SK-N-SH (cell line): ENCODE measurements around the gene WNT9B. TPM values are rescaled to one million over a fixed set of nuclear protein-coding genes. Genes with fewer than 3 reads are reported as not detected.

ENCODE experiments used
- CTCF ChIA-PET: fragments of 300-600, 350-600 bp; formaldehyde crosslinking; extraction: SDS; loops from one replicate; lab custom pipeline; 2021; lab: Yijun Ruan, JAX
- POLR2A ChIA-PET: fragments of 350-600 bp; sonication (Branson Sonifier 250); formaldehyde crosslinking; extraction: SDS; loops from one replicate; lab custom pipeline; 2020; ENCODE audit warnings: antibody characterized with exemption, inconsistent platforms; lab: Yijun Ruan, JAX
- DNase-seq: peaks from one replicate; pipeline ENCODE4 v3.0.0; 2012
- H2AFZ ChIP-seq: fragments of 200-600 bp; sonication (generic); 2 replicates; pipeline ENCODE4 v1.8.1; 2016; ENCODE audit warnings: antibody characterized with exemption, mild to moderate bottlenecking, low read depth
- H3F3A ChIP-seq: fragments of 200-600 bp; sonication (generic); replicated peaks from 2 replicates; pipeline ENCODE3; 2016; ENCODE audit warnings: antibody characterized with exemption, mild to moderate bottlenecking; ENCODE audit not compliant: insufficient read depth
- H3K27ac ChIP-seq, 2 experiments: fragments of 200-500 bp in 1 of 2; fragments of 200-600 bp in 1 of 2; sonication (Bioruptor generic) in 1 of 2; sonication (generic), shearing (Covaris generic) in 1 of 2; 2 replicates each; pipeline versions ENCODE4 v1.5.1 to v1.6.1; 2014 to 2016; ENCODE audit warnings: low read depth in 2 of 2, inconsistent platforms in 1 of 2, low read length in 1 of 2, mild to moderate bottlenecking in 1 of 2, mixed read lengths in 1 of 2
- H3K27me3 ChIP-seq: fragments of 200-600 bp; sonication (generic), shearing (Covaris generic); 2 replicates; pipeline ENCODE4 v1.6.1; 2016; ENCODE audit warnings: mixed run types; ENCODE audit not compliant: insufficient read depth
- H3K36me3 ChIP-seq, 2 experiments: fragments of 200-500 bp in 1 of 2; fragments of 200-600 bp in 1 of 2; sonication (Bioruptor generic) in 1 of 2; sonication (generic) in 1 of 2; replicated peaks in 1 of 2; 2 replicates each; pipeline versions ENCODE3 to v1.5.1; 2014 to 2016; ENCODE audit warnings: low read length in 1 of 2, mild to moderate bottlenecking in 1 of 2; ENCODE audit not compliant: insufficient read depth in 2 of 2, control insufficient read depth in 1 of 2
- H3K4me1 ChIP-seq, 2 experiments: fragments of 200-500 bp in 1 of 2; fragments of 200-600 bp in 1 of 2; sonication (Bioruptor generic) in 1 of 2; sonication (generic), shearing (Covaris generic) in 1 of 2; 2 replicates each; pipeline versions ENCODE4 v1.5.1 to v1.6.1; 2014 to 2016; ENCODE audit warnings: low read depth in 1 of 2, low read length in 1 of 2, mixed run types in 1 of 2; ENCODE audit not compliant: insufficient read depth in 2 of 2, control insufficient read depth in 1 of 2
- H3K4me2 ChIP-seq: fragments of 200-600 bp; sonication (generic), shearing (Covaris generic); 2 replicates; pipeline ENCODE4 v1.6.1; 2017; ENCODE audit warnings: mixed run types
- H3K4me3 ChIP-seq, 2 experiments: fragments of 200-500 bp in 1 of 2; fragments of 200-600 bp in 1 of 2; sonication (Bioruptor generic) in 1 of 2; sonication (generic), shearing (Covaris generic) in 1 of 2; 2 replicates each; pipeline versions ENCODE4 v1.5.1 to v1.8.1; 2014 to 2016; ENCODE audit warnings: low read depth in 2 of 2, inconsistent platforms in 1 of 2, low read length in 1 of 2, mild to moderate bottlenecking in 1 of 2, mixed read lengths in 1 of 2, moderate library complexity in 1 of 2
- H3K79me2 ChIP-seq: fragments of 200-600 bp; sonication (generic); 2 replicates; pipeline ENCODE4 v1.8.1; 2017; ENCODE audit warnings: mild to moderate bottlenecking; ENCODE audit not compliant: insufficient read depth
- H3K9ac ChIP-seq: fragments of 200-600 bp; sonication (generic); 2 replicates; pipeline ENCODE4 v1.6.1; 2017; ENCODE audit warnings: mixed run types
- H3K9me2 ChIP-seq: fragments of 200-600 bp; sonication (generic); 2 replicates; pipeline ENCODE4 v1.6.1; 2017; ENCODE audit warnings: mixed run types
- H3K9me3 ChIP-seq: fragments of 200-600 bp; sonication (generic); 2 replicates; pipeline ENCODE4 v1.6.1; 2017; ENCODE audit warnings: mixed run types, mild to moderate bottlenecking, moderate library complexity
- H4K20me1 ChIP-seq: fragments of 200-600 bp; sonication (generic); 2 replicates; pipeline ENCODE4 v1.6.1; 2017; ENCODE audit warnings: mild to moderate bottlenecking, mixed run types; ENCODE audit not compliant: insufficient read depth
- CHD2 ChIP-seq: fragments of 150-350 bp; IDR thresholded peaks from 2 replicates; pipeline ENCODE4 v1.6.1; 2018; ENCODE audit warnings: low read length; ENCODE audit not compliant: partially characterized antibody
- EP300 ChIP-seq, 2 experiments: IDR thresholded peaks; 2 replicates each; pipeline versions ENCODE4 v1.4.0 to v1.6.1; 2012; ENCODE audit warnings: borderline replicate concordance in 1 of 2, low read depth in 1 of 2, low read length in 1 of 2
- FOXJ3 ChIP-seq: sonication (generic); formaldehyde crosslinking; IDR thresholded peaks from 2 replicates; pipeline ENCODE4 v1.5.1; 2020; ENCODE audit warnings: mild to moderate bottlenecking, missing genetic modification reagents
- FOXM1 ChIP-seq: IDR thresholded peaks from 2 replicates; pipeline ENCODE4 v1.4.0; 2012; ENCODE audit warnings: low read depth, mild to moderate bottlenecking
- GABPA ChIP-seq: IDR thresholded peaks from 2 replicates; pipeline ENCODE4 v1.4.0; 2012; ENCODE audit warnings: low read depth, mild to moderate bottlenecking
- GATA2 ChIP-seq: sonication (generic); formaldehyde crosslinking; IDR thresholded peaks from 2 replicates; pipeline ENCODE4 v1.5.0; 2020; ENCODE audit warnings: mild to moderate bottlenecking, missing genetic modification reagents
- IRF3 ChIP-seq: fragments of 150-350 bp; IDR thresholded peaks from 2 replicates; pipeline ENCODE4 v1.6.1; 2016; ENCODE audit warnings: mild to moderate bottlenecking, low read depth, low read length
- MAX ChIP-seq: IDR thresholded peaks from 2 replicates; pipeline ENCODE4 v1.4.0; 2012; ENCODE audit warnings: low read depth
- MEF2A ChIP-seq: IDR thresholded peaks from 2 replicates; pipeline ENCODE4 v1.4.0; 2012; ENCODE audit warnings: low read depth, borderline replicate concordance
- MXI1 ChIP-seq: IDR thresholded peaks from 2 replicates; pipeline ENCODE4 v1.6.1; 2012; ENCODE audit warnings: mild to moderate bottlenecking, low read depth, low read length, improper control_type of control experiment
- RCOR1 ChIP-seq: fragments of 150-350 bp; IDR thresholded peaks from 2 replicates; pipeline ENCODE4 v1.6.1; 2017; ENCODE audit warnings: antibody characterized with exemption, low read length
- REST ChIP-seq: IDR thresholded peaks from 2 replicates; pipeline ENCODE4 v1.6.1; 2012; ENCODE audit warnings: mild to moderate bottlenecking, low read depth, low read length, moderate library complexity
- RFX5 ChIP-seq: IDR thresholded peaks from 2 replicates; pipeline ENCODE4 v1.6.1; 2012; ENCODE audit warnings: mild to moderate bottlenecking, improper control_type of control experiment, low read length
- RXRA ChIP-seq: IDR thresholded peaks from 2 replicates; pipeline ENCODE4 v1.4.0; 2012; ENCODE audit warnings: low read depth, mild to moderate bottlenecking, borderline replicate concordance
- SIN3A ChIP-seq: IDR thresholded peaks from 2 replicates; pipeline ENCODE4 v1.6.1; 2012; ENCODE audit warnings: low read depth, mild to moderate bottlenecking, low read length, moderate library complexity, borderline replicate concordance
- SMC3 ChIP-seq: IDR thresholded peaks from 2 replicates; pipeline ENCODE4 v1.6.1; 2012; ENCODE audit warnings: low read depth, low read length, improper control_type of control experiment
- TAF1 ChIP-seq: IDR thresholded peaks from 2 replicates; pipeline ENCODE4 v1.6.1; 2012; ENCODE audit warnings: low read depth, mild to moderate bottlenecking, low read length, moderate library complexity, borderline replicate concordance
- TCF12 ChIP-seq: IDR thresholded peaks from 2 replicates; pipeline ENCODE4 v1.4.0; 2012
- USF1 ChIP-seq: IDR thresholded peaks from 2 replicates; pipeline ENCODE4 v1.4.0; 2012; ENCODE audit warnings: low read depth, borderline replicate concordance
- USF2 ChIP-seq: fragments of 150-350 bp; IDR thresholded peaks from 2 replicates; pipeline ENCODE4 v1.6.1; 2017; ENCODE audit warnings: antibody characterized with exemption, low read length, low read depth, borderline replicate concordance
- WGBS: methylation state at CpG from one replicate; pipeline ENCODE4 v1.1.6; 2017; ENCODE audit warnings: low lambda C conversion rate; 5-methylcytosine and 5-hydroxymethylcytosine counted together
- polyA plus RNA-seq, 3 experiments: library from polyadenylated mRNA; depleted of rRNA; stranded (reverse); fragments of >200 nt; gene quantifications; 2 replicates each; pipeline ENCODE4 v1.2.3, GENCODE V29; 2012

WNT9B gene
- polyA plus RNA-seq, 1 of the 3 experiments (the other 2 are of a cell fraction) = not detected

GRCh38 chr17:46826116-46826515 is 25.3 kb upstream of the WNT9B start:
- H3K4me3 ChIP-seq = no peak overlapping the region
- no peak overlapping the region for H3K4me2 ChIP-seq
- H3K79me2 ChIP-seq = no peaks in the 10 kb centered on the region
- H3K27ac ChIP-seq = no peak overlapping the region
- CTCF ChIA-PET = interaction anchor here (1.4 to 7.1 kb wide), 3 partner anchors 8 to 115 kb away, joined by 4 to 74 read pairs (median 10); no protein-coding TSS in a partner anchor
- H3K36me3 ChIP-seq = no peaks in the 10 kb centered on the region
- H3K9me3 ChIP-seq = no peaks in the 10 kb centered on the region
- H3K9me2 ChIP-seq = no peaks in the 10 kb centered on the region
- TF ChIP-seq GATA2 (CRISPR knock-in tag) (no peak), EP300 (IDR thresholded peaks at IDR 0.05; ENCODE audit: borderline replicate concordance in 1 of 2, low read depth in 1 of 2, low read length in 1 of 2) (no peak), MAX (no peak), RXRA (no peak), MXI1 (no peak), REST (no peak), FOXJ3 (CRISPR knock-in tag) (no peak), FOXM1 (no peak), GABPA (no peak), RCOR1 (no peak), TCF12 (no peak), USF1 (no peak), USF2 (no peak), CHD2 (no peak), IRF3 (no peak), RFX5 (no peak), TAF1 (no peak), SMC3 (no peak), SIN3A (no peak), MEF2A (no peak)
- no peaks in the 10 kb centered on the region for H3K27me3 ChIP-seq
- H3K4me1 ChIP-seq = no peaks in the 10 kb centered on the region
- H2AFZ ChIP-seq = no peak overlapping the region
- POLR2A ChIA-PET = interaction anchor here (0.6 kb wide), 1 partner anchor 16 kb away, joined by 4 read pairs; no protein-coding TSS in a partner anchor
- no peak overlapping the region for H3K9ac ChIP-seq
- no peaks in the 10 kb centered on the region for H4K20me1 ChIP-seq
- 13% methylated on average over 1 of the region's 1 CpG for WGBS
- DNase-seq = no peak
- no peaks in the 10 kb centered on the region for H3F3A ChIP-seq
